ENCODE measurements around the gene PIP5KL1.

DNA sequence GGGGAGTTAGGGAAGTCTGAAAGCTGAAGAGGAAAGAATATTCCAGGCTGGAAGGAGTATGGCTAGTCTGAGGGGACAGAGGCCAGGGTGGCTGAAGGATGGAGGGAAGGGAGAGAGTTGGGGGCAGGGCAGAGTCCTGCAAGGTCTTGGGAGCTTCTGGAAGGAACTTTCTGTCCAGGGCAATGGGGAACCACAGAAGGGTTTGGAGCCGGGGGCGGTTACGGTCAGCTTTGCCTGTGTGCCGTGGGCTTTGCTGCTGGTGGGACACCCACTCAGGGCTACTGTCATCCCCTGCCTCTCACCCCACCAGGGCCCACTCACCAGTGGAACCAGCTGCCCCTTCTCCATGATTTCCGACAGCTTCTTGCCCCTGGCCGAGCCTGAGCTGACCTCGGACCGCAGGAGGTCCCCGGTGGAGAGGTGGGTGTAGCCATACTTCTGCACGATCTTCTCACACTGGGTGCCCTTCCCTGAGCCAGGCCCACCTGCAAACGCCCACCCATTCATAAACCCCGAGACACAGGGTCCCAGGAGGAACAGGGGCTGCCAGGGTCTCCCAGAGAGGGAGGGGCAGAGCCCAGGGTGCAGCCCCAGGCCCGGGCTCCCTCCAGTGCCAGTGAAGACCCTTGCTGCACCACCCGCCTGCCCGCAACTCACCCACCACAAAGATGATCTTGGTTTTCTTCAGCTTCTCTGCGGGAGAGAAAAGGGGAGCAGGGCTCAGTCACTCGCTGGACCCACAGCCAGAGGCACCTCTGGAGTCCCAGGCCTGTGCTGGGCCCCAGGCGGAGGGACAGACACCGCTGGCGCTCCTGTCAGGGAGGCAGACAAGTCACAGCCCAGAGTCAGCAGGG lies 58.0 kb downstream of the PIP5KL1 start:
- TF ChIP-seq POLR2A (IDR thresholded peaks at IDR 0.05; ENCODE audit: low read depth, low read length) (no peak), TAF1 (IDR thresholded peaks at IDR 0.05; ENCODE audit: low read depth, low read length) (no peak), POLR2AphosphoS5 (IDR thresholded peaks at IDR 0.05; ENCODE audit: low read depth, low read length) (no peak), SPI1 (IDR thresholded peaks at IDR 0.05; ENCODE audit: low read depth, low read length) (no peak)
